WERI-Rb-1 (cell line): ENCODE data around the gene SELENBP1.

Source experiments
- DNase-seq: peaks from one replicate; pipeline ENCODE4 v3.0.0-alpha.2; 2020
- H3K27ac ChIP-seq: fragments of 250-450 bp; sonication (Bioruptor Pico); 2 replicates; pipeline ENCODE4 v1.5.1; 2020; ENCODE audit warnings: mild to moderate bottlenecking, moderate library complexity
- H3K27me3 ChIP-seq: fragments of 250-450 bp; sonication (Bioruptor Pico); 2 replicates; pipeline ENCODE4 v1.5.1; 2021; ENCODE audit warnings: mild to moderate bottlenecking, low read depth, moderate library complexity; ENCODE audit not compliant: insufficient read depth, severe bottlenecking
- H3K36me3 ChIP-seq: fragments of 250-450 bp; sonication (Bioruptor Pico); 2 replicates; pipeline ENCODE4 v1.5.1; 2020; ENCODE audit warnings: mild to moderate bottlenecking, moderate library complexity
- H3K4me3 ChIP-seq: 2 replicates; pipeline ENCODE4 v1.5.1; 2011; ENCODE audit warnings: low read depth, mild to moderate bottlenecking, control low read depth, low read length
- H3K9me3 ChIP-seq: fragments of 250-450 bp; sonication (Bioruptor Pico); 2 replicates; pipeline ENCODE4 v1.5.1; 2021; ENCODE audit warnings: mild to moderate bottlenecking, moderate library complexity; ENCODE audit not compliant: severe bottlenecking
- CTCF ChIP-seq: IDR thresholded peaks from 2 replicates; pipeline ENCODE4 v1.5.1; 2011; ENCODE audit warnings: low read depth, mild to moderate bottlenecking, control low read depth, inconsistent platforms, low read length

The SELENBP1 gene

GRCh38 chr1:151372058-151372934 is at the start of gene SELENBP1:
TSS of gene SELENBP1 (minus strand) at chr1:151372705. CDS start at chr1:151372641, 64 bp downstream.
- no peak for TF ChIP-seq CTCF
- H3K9me3 ChIP-seq: no peaks in the 10 kb centered on the region
- H3K27me3 ChIP-seq: no peaks in the 10 kb centered on the region
- no peaks in the 10 kb centered on the region for H3K36me3 ChIP-seq
- peak within 1 kb of the TSS; percentile 9; the same call in 1 of the 2 replicates for H3K4me3 ChIP-seq
- H3K27ac ChIP-seq: peak within 1 kb of the TSS; percentile 12; the same call in 1 of the 2 replicates
- DNase-seq: peak; percentile 62

DNA sequence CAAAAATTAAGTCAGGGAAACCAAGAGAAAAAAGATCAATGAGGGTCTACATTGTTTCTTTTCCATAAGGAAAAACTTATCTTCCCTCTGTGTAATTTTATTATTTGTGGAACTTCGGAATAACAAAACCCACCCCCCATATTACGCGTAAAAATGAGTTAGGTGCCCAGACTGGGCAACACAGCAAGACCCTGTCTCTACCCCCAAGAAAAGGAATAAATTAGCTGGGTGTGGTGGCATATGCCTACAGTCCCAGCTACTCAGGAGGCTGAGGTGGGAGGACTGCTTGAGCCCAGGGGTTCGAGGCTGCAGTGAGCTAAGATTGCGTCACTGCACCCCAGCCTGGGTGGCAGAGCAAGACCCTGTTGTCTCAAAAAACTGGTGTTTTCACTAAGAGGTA is 47.3 kb upstream of the SELENBP1 start:
- Histone ChIP-seq H3K27ac (no peak overlapping the region), H3K27me3 (no peaks in the 10 kb centered on the region), H3K9me3 (no peaks in the 10 kb centered on the region), H3K4me3 (no peak overlapping the region), H3K36me3 (peaks cover 95% of the 10 kb centered on the region)
- TF ChIP-seq CTCF: no peak
- no peak for DNase-seq

DNA sequence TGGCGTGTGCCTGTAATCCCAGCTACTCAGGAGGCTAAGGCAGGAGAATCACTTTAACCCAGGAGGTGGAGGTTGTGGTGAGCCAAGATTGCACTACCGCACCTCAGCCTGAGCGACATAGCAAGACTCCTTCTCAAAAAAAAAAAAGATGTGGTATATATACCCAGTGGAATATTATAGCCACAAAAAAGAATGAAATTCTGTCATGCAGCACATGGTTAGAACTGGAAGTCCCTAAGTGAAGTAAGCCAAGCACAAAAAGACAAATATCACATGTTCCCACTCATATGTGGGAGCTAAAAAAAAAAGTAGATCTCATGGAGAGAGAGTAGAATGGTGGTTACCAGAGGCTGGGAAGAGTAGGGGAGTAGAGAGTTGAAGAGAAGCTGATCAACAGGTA is 45.6 kb upstream of the SELENBP1 start:
- peaks cover 92% of the 10 kb centered on the region for H3K36me3 ChIP-seq
- no peak overlapping the region for H3K27ac ChIP-seq
- H3K27me3 ChIP-seq: no peaks in the 10 kb centered on the region
- no peak for DNase-seq
- no peak overlapping the region for H3K4me3 ChIP-seq
- no peak for TF ChIP-seq CTCF
- no peaks in the 10 kb centered on the region for H3K9me3 ChIP-seq

- H3K36me3 ChIP-seq: peaks cover 92% of the 10 kb centered on the region
- no peak for TF ChIP-seq CTCF
- no peaks in the 10 kb centered on the region for H3K27me3 ChIP-seq
- H3K27ac ChIP-seq: no peak overlapping the region
- no peak overlapping the region for H3K4me3 ChIP-seq
- no peak for DNase-seq
- H3K9me3 ChIP-seq: no peaks in the 10 kb centered on the region
These were observed 43.7 kb upstream of the SELENBP1 start for GRCh38 chr1:151416231-151416630.

- Histone ChIP-seq H3K4me3 (no peak overlapping the region), H3K27ac (no peak overlapping the region), H3K9me3 (no peaks in the 10 kb centered on the region), H3K36me3 (peaks cover 95% of the 10 kb centered on the region), H3K27me3 (no peaks in the 10 kb centered on the region)
- no peak for TF ChIP-seq CTCF
- no peak for DNase-seq
These were observed 39.4 kb upstream of the SELENBP1 start for GRCh38 chr1:151411884-151412283.

DNA sequence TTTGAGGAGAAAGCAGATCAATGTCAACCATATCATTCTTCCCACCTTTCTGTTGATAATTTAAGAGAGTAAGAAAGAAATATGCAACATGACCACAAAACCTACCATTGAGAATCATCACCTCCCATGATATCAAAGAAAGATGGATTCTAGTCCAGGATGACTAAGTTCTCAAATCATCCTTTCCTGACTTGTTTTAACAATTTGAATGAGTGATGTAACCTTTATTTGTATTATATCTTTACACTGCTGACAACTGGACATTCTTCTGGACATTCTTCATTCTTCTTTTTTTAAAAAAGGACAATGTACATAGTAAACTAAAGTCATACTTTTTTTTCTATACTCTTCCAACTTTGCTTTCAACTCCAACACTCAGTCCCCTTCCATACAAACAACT is 36.4 kb upstream of the SELENBP1 start:
- H3K27me3 ChIP-seq: no peaks in the 10 kb centered on the region
- no peak for DNase-seq
- H3K36me3 ChIP-seq: peaks cover 96% of the 10 kb centered on the region
- TF ChIP-seq CTCF: no peak
- no peaks in the 10 kb centered on the region for H3K9me3 ChIP-seq
- H3K27ac ChIP-seq: no peak overlapping the region
- no peak overlapping the region for H3K4me3 ChIP-seq
